Measurements from ENCODE around the gene FRMD4A. TPM values are rescaled to one million over a fixed set of nuclear protein-coding genes. Genes with fewer than 3 reads are reported as not detected.
"Not testable (repeated sequence)": the region's sequence is repeated elsewhere in the genome, so short reads cannot be mapped to it uniquely, and the experiment has no call there.

The FRMD4A gene
- polyA plus RNA-seq, 3 donors = 67.7 to 83.0 (median 75.9) TPM

DNA sequence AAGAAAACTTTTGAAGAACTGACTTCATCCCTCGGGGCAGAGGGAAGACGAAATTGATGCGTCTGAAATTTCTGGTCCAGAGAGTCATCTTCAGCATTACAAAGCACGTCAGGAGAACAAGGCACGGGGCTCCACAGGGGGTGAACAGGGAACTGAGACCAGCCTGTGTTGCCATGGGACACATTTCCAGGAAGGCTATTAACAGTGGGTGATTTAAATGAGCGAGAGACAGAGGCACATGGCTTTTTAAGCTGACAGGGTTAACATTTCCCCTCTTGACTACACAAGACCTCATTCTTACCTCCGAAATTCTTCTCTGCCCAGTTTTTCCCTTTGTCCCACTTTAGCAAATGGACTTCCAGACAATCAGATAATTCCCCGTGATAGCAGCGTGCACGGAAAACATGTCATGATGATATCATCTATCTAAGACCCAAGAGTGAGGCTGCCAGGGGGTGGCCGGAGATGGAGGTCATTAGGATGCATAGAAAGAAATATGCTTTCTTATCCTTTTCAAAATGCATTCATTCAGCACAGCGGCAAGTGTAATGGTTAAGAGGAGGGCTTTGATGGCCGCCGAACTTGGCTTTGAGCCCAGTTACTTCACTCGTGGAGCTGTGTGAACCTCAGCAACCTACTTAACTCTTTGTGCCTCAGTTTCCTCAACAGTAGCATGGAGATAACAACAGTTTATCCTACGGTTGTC is 496.0 kb downstream of the FRMD4A start:
- DNase-seq (ENCODE audit: low read depth in 3 of 3, low spot score in 2 of 3) = no peak

GRCh38 chr10:13831711-13832141 is 499.0 kb downstream of the FRMD4A start:
- DNase-seq (ENCODE audit: low read depth in 3 of 3, low spot score in 2 of 3) = no peak

DNA sequence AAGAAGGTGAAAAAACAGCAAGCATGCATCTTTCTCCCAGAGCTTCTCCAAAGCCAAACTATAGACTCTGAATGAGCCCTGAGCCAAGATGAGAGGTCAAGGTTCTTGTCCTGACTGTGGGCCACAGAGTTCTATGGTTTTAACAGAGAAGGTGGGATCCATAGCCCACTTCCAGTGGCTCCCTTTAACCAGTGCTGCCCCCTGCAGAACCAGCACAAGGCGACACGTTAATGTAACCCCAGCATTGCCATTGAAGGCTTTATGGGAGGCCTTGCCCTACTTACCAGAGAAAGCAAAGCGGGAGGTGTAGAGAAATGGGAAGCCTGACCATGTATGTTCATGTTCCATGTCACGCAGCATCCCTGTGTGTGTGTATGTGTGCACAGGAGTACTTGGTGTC is 500.3 kb downstream of the FRMD4A start:
- DNase-seq (ENCODE audit: low read depth in 3 of 3, low spot score in 2 of 3) = no peak

GRCh38 chr10:13829790-13830189 is 500.9 kb downstream of the FRMD4A start:
- no peak for DNase-seq (ENCODE audit: low read depth in 3 of 3, low spot score in 2 of 3)

DNA sequence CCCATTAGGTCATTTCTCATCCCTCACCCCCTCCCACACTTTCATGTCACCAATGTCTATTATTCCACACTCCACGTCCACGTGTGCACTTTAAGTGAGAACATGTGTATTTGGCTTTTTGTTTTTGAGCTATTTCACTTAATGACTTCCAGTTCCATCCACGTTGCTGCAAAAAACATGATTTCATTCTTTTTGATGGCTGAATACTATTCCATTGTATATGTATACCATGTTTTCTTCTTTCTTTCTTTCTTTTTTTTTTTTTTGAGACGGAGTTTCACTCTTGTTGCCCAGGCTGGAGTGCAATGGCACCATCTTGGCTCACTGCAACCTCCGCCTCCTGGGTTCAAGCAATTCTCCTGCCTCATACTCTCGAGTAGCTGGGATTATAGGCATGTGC is 502.4 kb downstream of the FRMD4A start:
- not testable (repeated sequence) for DNase-seq (ENCODE audit: low read depth in 3 of 3, low spot score in 2 of 3)

- no peak for DNase-seq (ENCODE audit: low read depth in 3 of 3, low spot score in 2 of 3)
These were observed 503.5 kb downstream of the FRMD4A start for GRCh38 chr10:13827076-13827797.

- no peak for DNase-seq (ENCODE audit: low read depth in 3 of 3, low spot score in 2 of 3)
These were observed 506.9 kb downstream of the FRMD4A start for GRCh38 chr10:13823709-13824405.

DNA sequence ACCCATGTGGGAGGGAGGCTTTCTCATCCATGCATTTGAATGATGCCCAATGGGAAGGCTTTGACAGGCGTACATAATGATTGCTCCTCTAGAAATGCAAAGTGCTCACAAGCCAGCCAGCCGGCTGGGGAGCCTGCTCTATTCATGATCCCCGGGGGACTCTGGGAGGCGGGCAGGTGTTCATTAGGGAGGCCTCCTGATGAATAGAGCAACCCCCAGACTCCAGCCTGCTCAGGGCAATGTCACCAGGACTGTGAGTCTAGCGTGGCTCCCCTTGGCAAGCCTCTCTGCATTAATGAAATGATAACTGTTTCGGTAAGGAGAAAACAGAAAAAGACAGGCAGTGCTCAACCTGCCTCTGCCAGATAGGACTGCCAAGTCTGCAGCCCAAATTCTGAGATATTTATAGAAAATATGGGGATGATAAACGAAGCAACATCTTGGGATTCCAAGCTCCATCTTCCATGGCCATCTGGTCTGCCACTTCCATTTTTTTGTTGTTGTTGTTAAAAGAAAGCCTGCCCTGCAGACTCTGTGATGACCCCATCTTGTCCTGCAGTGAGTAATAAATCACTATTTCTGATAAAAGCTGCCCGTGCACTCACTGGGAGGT is 507.5 kb downstream of the FRMD4A start:
- DNase-seq (ENCODE audit: low read depth in 3 of 3, low spot score in 2 of 3) = no peak

- no peak for DNase-seq (ENCODE audit: low read depth in 3 of 3, low spot score in 2 of 3)
These were observed 508.2 kb downstream of the FRMD4A start for GRCh38 chr10:13822490-13822889.

- no peak for DNase-seq (ENCODE audit: low read depth in 3 of 3, low spot score in 2 of 3)
These were observed 509.8 kb downstream of the FRMD4A start for GRCh38 chr10:13820964-13821337.

DNA sequence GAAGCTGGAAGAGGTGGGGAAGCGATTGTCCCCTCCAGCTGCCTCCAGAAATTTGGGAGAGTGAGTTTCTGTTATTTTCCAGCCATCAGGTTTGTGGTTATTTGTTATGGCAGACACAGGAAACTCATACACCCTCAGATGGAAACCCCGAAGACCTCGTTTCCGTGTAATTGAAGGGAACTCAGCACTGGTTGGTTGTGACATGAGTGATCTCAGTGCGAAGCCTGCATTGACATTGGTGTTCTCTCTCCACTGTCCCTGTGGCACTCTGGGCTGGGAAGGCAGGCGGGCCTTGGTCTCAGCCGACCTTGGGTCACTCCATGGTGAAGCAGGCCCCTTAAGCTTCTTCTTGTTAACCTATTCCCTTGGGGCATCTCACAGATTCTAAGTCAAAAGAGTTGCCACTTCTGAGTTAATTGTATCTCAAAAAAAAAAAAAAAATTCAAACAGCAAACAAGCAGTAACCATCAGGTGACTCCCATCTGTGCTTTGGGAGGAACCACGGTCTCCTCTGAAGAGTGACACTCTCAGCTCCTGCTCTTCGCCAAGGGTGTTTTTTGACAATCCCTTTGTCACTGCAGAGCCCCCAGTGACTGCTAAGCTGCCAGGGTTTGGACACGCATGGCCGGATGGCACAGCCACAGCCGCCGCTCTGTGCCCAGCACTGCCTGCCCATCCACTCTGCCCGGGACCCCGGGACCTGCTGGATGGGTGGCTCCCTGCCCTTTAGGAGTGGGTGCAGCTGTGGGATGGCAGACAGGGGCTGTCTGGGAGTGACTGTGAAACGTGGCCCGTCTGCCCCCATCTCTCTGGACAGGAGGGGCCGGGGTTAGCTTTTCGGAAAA is 510.4 kb downstream of the FRMD4A start:
- DNase-seq (ENCODE audit: low read depth in 3 of 3, low spot score in 2 of 3) = no peak

- DNase-seq (ENCODE audit: low read depth in 3 of 3, low spot score in 2 of 3) = no peak
These were observed 514.4 kb downstream of the FRMD4A start for GRCh38 chr10:13816195-13816925.

DNA sequence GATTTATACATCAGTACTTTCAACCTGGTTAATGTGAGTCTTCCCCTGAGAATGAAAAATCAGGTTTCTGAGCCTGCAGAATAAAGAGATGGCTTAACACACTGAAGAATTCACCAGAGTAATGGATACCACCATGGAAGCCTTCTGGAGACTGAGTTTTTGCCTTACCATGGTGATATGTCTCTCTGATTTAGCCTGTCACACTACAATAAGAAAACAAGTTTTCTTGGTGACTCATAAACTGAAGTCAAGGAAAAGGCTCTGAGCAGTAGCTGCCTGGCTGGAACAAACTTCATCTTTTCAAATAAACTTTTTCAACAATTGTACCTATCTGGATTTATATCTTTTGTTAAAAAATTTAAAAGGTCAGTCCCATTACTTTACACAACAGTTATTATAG is 515.0 kb downstream of the FRMD4A start:
- DNase-seq (ENCODE audit: low read depth in 3 of 3, low spot score in 2 of 3) = no peak

DNA sequence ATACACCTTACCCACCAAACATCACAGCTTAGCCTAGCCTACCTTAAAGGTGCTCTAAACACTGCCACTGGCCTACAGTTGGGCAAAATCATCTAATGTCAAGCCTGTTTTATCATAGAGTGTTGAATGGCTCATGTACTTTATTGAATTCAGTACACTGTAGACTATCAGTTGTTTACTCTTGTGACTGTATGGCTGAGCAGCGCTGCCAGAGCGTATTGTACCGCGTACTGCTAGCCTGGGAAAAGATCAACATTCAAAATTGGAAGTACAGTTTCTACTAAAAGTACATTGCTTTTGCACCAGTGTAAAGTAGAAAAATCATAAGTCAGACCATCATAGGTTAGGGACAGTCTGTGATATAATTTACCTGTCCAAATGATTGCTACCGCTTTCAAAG is 517.2 kb downstream of the FRMD4A start:
- DNase-seq (ENCODE audit: low read depth in 3 of 3, low spot score in 2 of 3) = no peak

DNA sequence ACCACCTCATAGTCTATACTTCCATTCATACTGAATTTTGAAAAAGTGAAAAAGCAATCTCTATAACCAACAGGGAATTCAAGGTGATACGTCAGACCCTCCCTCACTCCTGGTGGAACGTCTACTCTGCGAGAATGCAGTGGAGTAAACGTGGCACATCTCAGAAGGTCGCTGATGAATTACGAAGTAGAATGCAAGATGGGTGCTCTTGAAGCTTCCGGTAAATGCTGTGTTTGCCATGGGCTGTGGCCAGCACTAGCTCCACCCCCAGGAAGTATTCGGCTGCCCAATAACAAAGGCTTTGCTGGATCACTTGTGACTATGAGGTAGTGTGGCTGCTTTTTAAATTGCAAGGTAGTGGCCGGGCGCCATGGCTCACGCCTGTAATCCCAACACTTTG is 517.9 kb downstream of the FRMD4A start:
- no peak for DNase-seq (ENCODE audit: low read depth in 3 of 3, low spot score in 2 of 3)

DNA sequence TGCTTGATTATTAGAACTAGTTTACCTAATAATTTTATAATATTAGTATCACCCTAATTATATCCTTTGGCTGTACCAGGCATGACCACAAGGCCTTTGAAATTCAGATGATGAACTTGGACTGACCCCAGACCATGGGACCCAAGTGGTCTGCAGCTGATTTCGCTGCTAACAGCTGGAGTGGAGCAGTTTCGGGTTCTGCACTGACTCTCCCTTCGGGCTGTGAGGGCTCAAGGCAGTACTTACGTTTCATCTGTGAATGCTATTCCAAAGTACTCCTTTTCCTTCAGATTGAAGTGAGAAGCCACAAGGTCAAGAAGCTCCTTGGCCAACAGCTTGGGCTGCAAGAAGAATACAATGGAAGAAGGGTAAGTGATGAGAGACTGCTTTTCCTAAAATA is 520.2 kb downstream of the FRMD4A start:
- no peak for DNase-seq (ENCODE audit: low read depth in 3 of 3, low spot score in 2 of 3)

DNA sequence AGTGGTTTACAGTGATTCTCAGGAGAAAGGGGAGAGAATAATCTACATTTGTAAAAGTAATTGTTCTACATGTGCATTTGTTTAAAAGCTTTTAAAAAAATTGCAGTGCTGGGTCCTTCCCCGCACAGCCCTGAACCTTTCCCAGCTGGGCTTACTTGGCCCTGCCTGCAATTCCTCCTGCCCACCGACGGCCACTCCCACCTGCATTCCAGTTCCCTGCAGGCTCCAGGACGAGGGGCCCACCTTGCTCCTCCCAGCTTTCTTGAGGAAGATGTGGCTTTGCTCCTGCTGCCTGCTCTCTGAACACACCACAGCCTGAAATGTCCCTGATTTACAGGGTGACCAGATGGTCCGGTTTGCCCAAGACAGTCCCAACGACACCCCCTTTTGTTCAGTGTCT is 521.3 kb downstream of the FRMD4A start:
- no peak for DNase-seq (ENCODE audit: low read depth in 3 of 3, low spot score in 2 of 3)

DNA sequence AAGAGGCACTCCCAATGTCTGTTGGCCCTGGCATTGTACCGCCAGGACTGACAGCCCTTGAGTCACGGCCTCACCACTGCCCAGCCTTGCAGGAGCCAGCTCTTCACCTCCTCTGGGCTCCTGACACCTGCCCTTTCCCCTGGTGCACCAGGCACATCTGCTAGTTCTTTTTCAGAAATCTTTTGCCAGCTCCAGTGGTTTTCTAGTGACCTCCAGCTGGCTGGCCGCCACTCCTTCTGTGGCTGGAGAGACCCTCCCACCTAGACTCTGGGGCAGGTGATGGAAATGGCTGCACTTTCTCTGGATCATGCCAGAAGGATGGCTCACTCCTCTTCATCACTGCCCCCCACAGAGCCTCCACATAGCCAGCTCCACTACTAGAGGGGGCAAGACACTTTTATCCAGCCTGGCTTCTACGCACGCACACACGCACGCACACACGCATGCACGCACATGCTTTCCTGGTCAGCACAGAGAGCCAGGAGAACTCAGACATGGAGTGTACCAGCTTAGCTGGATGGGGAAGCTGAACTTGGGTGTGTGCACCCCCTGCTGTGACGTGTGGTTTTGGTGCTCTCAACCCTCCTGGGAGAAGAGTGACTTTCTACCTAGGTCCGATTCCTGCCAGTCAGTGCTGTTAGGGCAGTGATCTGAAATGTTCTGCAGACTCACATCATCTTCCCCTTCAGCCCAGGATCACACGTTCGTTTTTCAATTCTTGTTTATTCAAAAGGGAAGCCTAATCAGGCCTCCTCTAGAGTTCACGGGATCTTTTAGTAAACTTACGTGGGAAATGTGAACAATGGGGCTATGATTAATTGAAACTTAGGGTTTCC is 522.0 kb downstream of the FRMD4A start:
- DNase-seq (ENCODE audit: low read depth in 3 of 3, low spot score in 2 of 3) = no peak

DNA sequence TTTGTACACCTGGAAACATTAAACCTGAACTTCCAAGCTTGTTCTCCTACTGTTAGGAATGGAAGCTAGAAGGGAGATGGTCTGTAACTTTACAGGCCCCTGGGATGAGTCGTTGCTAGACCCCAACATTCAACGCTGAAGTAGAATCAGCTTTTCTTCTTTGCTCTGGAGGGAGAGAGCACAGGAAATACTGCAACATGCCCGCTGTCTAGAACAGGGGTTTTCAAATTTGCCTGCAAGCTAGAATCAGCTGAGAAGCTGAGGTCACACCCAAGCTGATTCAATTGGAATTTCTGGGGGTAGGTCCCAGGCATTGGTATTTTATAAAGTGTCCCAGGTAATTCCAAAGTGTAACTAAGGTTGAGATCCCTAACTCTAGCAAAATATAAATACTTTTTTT is 524.3 kb downstream of the FRMD4A start:
- no peak for DNase-seq (ENCODE audit: low read depth in 3 of 3, low spot score in 2 of 3)

Measured in right renal cortex interstitium (tissue), 3 donors.